SU-DHL-6 (cell line): Measurements from ENCODE around the gene AVPR2.

Experiments
- H2AFZ ChIP-seq: fragments of 200-600 bp; sonication (generic); 2 replicates; pipeline ENCODE4 v1.6.1; 2014; ENCODE audit warnings: low read depth, mild to moderate bottlenecking, moderate library complexity, mixed read lengths, antibody characterized with exemption, low read length; ENCODE audit not compliant: severe bottlenecking
- H3F3A ChIP-seq: fragments of 200-600 bp; shearing (Covaris generic); 2 replicates; pipeline ENCODE4 v1.6.0; 2016; ENCODE audit warnings: antibody characterized with exemption, mild to moderate bottlenecking; ENCODE audit not compliant: insufficient read depth
- H3K27ac ChIP-seq: fragments of 200-600 bp; sonication (generic); 2 replicates; pipeline ENCODE4 v1.5.1; 2016; ENCODE audit warnings: low read depth, mild to moderate bottlenecking, low read length, moderate library complexity, mixed read lengths
- H3K27me3 ChIP-seq: fragments of 200-600 bp; sonication (generic), shearing (Covaris generic); 2 replicates; pipeline ENCODE4 v1.6.0; 2014; ENCODE audit warnings: mild to moderate bottlenecking, low read length
- H3K36me3 ChIP-seq: fragments of 200-600 bp; sonication (generic); 2 replicates; pipeline ENCODE4 v1.6.1; 2014; ENCODE audit warnings: mild to moderate bottlenecking, low read length, mixed read lengths
- H3K4me2 ChIP-seq: fragments of 300-600, 200-600 bp; shearing (Covaris generic), sonication (generic); 2 replicates; pipeline ENCODE4 v1.6.0; 2014; ENCODE audit warnings: low read length, low read depth, mild to moderate bottlenecking; ENCODE audit not compliant: poor library complexity, severe bottlenecking
- H3K4me3 ChIP-seq: fragments of 200-600 bp; sonication (generic); 2 replicates; pipeline ENCODE4 v1.5.1; 2014; ENCODE audit warnings: antibody characterized with exemption, low read length, mild to moderate bottlenecking, mixed read lengths; ENCODE audit not compliant: insufficient read depth, poor library complexity, severe bottlenecking
- H3K79me2 ChIP-seq: fragments of 200-600 bp; sonication (generic); 2 replicates; pipeline ENCODE4 v1.6.1; 2014; ENCODE audit warnings: mild to moderate bottlenecking, low read length, moderate library complexity; ENCODE audit not compliant: insufficient read depth
- H3K9ac ChIP-seq: fragments of 200-600 bp; sonication (generic); 2 replicates; pipeline ENCODE4 v1.7.0; 2014; ENCODE audit warnings: mild to moderate bottlenecking, low read length
- H3K9me2 ChIP-seq: fragments of 200-600 bp; sonication (generic); replicated peaks from 2 replicates; pipeline ENCODE4 v1.6.1; 2014; ENCODE audit warnings: low read length; ENCODE audit not compliant: insufficient read depth
- H3K9me3 ChIP-seq: fragments of 200-600 bp; sonication (generic); 2 replicates; pipeline ENCODE4 v1.6.1; 2014; ENCODE audit warnings: low read length, mixed read lengths; ENCODE audit not compliant: insufficient read depth
- H4K20me1 ChIP-seq: fragments of 200-600 bp; sonication (generic); 2 replicates; pipeline ENCODE4 v1.6.1; 2014; ENCODE audit warnings: low read depth, mild to moderate bottlenecking, antibody characterized with exemption, low read length, moderate library complexity, mixed read lengths
- CTCF ChIP-seq: fragments of 200-600 bp; sonication (generic); IDR thresholded peaks from one replicate; pipeline ENCODE4 v1.5.1; 2017; ENCODE audit warnings: antibody characterized with exemption, mild to moderate bottlenecking, low read length, moderate library complexity; ENCODE audit not compliant: insufficient read depth, poor library complexity, severe bottlenecking
- EZH2phosphoT487 ChIP-seq: fragments of 200-600 bp; sonication (generic), shearing (Covaris generic); conservative IDR thresholded peaks from 2 replicates; pipeline ENCODE4 v1.6.1; 2018; ENCODE audit warnings: mild to moderate bottlenecking, antibody characterized with exemption, low read length, moderate library complexity, mixed read lengths

AVPR2 gene

GRCh38 chrX:153874366-153875125 is 29.9 kb upstream of the AVPR2 start:
- no peak for TF ChIP-seq CTCF
- no peak for TF ChIP-seq EZH2phosphoT487
- Histone ChIP-seq H3K27ac (no peak overlapping the region), H3K9me2 (no peaks in the 10 kb centered on the region), H3K9ac (no peak overlapping the region), H3K27me3 (no peaks in the 10 kb centered on the region), H3K36me3 (no peaks in the 10 kb centered on the region), H4K20me1 (no peaks in the 10 kb centered on the region), H2AFZ (no peak overlapping the region), H3K9me3 (no peaks in the 10 kb centered on the region), H3F3A (no peaks in the 10 kb centered on the region), H3K79me2 (no peaks in the 10 kb centered on the region), H3K4me3 (no peak overlapping the region), H3K4me2 (no peak overlapping the region)

- Histone ChIP-seq H2AFZ (no peak overlapping the region), H3K4me3 (no peak overlapping the region), H3K27me3 (no peaks in the 10 kb centered on the region), H3K9ac (no peak overlapping the region), H4K20me1 (no peaks in the 10 kb centered on the region), H3K27ac (no peak overlapping the region), H3F3A (no peaks in the 10 kb centered on the region), H3K36me3 (no peaks in the 10 kb centered on the region), H3K9me3 (no peaks in the 10 kb centered on the region), H3K9me2 (no peaks in the 10 kb centered on the region), H3K4me2 (no peak overlapping the region), H3K79me2 (no peaks in the 10 kb centered on the region)
- TF ChIP-seq CTCF (no peak), EZH2phosphoT487 (no peak)
These were observed 28.9 kb upstream of the AVPR2 start for GRCh38 chrX:153875391-153876111.

GRCh38 chrX:153876112-153876491 is 28.4 kb upstream of the AVPR2 start:
- Histone ChIP-seq H3K4me2 (no peak overlapping the region), H3F3A (no peaks in the 10 kb centered on the region), H3K36me3 (no peaks in the 10 kb centered on the region), H4K20me1 (no peaks in the 10 kb centered on the region), H3K4me3 (no peak overlapping the region), H3K9me3 (no peaks in the 10 kb centered on the region), H3K79me2 (no peaks in the 10 kb centered on the region), H3K27ac (no peak overlapping the region), H3K9me2 (no peaks in the 10 kb centered on the region), H3K27me3 (no peaks in the 10 kb centered on the region), H2AFZ (no peak overlapping the region), H3K9ac (no peak overlapping the region)
- TF ChIP-seq EZH2phosphoT487 (no peak), CTCF (no peak)
